ENCODE measurements around the gene UMOD.

DNA sequence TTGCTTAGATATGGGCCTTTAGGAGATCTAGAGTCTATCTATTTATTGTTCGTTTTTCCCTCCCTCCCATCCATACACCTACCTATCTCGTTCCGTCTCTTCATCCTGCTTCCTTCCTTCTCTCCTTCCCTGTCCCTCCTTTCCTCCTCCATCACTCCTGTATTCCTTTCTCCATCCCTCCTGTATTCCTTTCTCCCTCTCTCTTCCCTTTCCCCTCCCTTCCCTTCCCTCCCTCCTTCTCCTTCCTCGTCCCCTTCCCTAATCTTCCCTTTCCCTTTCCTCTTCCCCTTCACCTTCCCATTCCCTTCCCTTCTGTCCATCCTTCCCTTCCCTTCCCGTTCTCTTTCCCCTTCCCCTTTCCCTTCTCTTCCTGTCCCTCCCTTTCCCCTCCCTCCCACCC is 35.8 kb downstream of the UMOD start:
- TF ChIP-seq POLR2A (IDR thresholded peaks at IDR 0.05; ENCODE audit: low read depth, low read length) (no peak), POLR2AphosphoS5 (IDR thresholded peaks at IDR 0.05; ENCODE audit: low read depth, low read length) (no peak)
